Prostate gland (tissue), 2 donors: ENCODE data around the gene LCTL.

Experiments used
- POLR2A ChIP-seq: fragments of 450-650 bp; IDR thresholded peaks from one replicate; pipeline ENCODE4 v1.6.1; 2016; ENCODE audit warnings: antibody characterized with exemption, mild to moderate bottlenecking
- POLR2AphosphoS5 ChIP-seq: sonication (generic); formaldehyde crosslinking; IDR thresholded peaks from one replicate; pipeline ENCODE4 v1.6.1; 2017; ENCODE audit warnings: antibody characterized with exemption
- TF ChIP-seq, protein P1 (sequence below), 4 experiments: fragments of 200-600 bp in 2 of 4; fragments of 450-650 bp in 2 of 4; sonication (generic) in 2 of 4; IDR thresholded peaks; 1 replicate in 3 of 4; 2 replicates in 1 of 4; pipeline ENCODE4 v1.5.1; 2016 to 2019; ENCODE audit warnings: antibody characterized with exemption in 4 of 4, mild to moderate bottlenecking in 2 of 4, moderate library complexity in 2 of 4

DNA sequence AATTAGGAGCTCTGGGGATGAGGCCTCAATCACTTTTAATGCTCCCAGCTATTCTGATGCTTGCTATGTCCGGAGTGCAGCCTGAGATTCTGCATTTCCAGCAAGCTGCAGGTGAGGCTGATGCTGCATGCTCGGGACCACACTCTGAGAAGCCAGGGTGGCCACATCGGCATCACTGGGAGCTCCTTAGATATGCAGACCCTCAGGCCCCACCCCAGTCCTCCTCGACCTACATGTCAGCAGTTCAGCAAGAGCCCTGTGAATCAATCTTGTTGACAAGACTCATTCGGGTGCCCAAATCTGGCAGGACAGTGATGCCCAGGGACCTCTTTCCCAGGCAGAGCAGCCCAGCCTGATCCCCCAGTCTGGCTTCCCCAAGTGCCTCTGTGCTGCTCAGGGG, 44.1 kb upstream of the LCTL start:
- TF ChIP-seq, protein P1, sequence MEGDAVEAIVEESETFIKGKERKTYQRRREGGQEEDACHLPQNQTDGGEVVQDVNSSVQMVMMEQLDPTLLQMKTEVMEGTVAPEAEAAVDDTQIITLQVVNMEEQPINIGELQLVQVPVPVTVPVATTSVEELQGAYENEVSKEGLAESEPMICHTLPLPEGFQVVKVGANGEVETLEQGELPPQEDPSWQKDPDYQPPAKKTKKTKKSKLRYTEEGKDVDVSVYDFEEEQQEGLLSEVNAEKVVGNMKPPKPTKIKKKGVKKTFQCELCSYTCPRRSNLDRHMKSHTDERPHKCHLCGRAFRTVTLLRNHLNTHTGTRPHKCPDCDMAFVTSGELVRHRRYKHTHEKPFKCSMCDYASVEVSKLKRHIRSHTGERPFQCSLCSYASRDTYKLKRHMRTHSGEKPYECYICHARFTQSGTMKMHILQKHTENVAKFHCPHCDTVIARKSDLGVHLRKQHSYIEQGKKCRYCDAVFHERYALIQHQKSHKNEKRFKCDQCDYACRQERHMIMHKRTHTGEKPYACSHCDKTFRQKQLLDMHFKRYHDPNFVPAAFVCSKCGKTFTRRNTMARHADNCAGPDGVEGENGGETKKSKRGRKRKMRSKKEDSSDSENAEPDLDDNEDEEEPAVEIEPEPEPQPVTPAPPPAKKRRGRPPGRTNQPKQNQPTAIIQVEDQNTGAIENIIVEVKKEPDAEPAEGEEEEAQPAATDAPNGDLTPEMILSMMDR (IDR thresholded peaks at IDR 0.05) = no peak
- TF ChIP-seq POLR2AphosphoS5 (no peak), POLR2A (no peak)
